Tibial nerve (tissue), 4 donors: ENCODE results near the gene MET. TPM values are rescaled to one million over a fixed set of nuclear protein-coding genes. Genes with fewer than 3 reads are reported as not detected.

Source experiments
- DNase-seq, 2 donors: peaks; one replicate each; pipeline ENCODE4 v3.0.0-alpha.2; 2019; ENCODE audit warnings: low spot score in 2 of 2
- H3K27ac ChIP-seq, 4 donors: fragments of 200-600 bp; sonication (generic) in 3 of 4; one replicate each; pipeline ENCODE4 v1.5.1; 2017 to 2019; ENCODE audit warnings: mild to moderate bottlenecking in 1 of 4
- H3K27me3 ChIP-seq, 2 donors: fragments of 200-600 bp; sonication (generic) in 1 of 2; one replicate each; pipeline versions ENCODE4 v1.5.1 to v1.6.0; 2017 to 2019
- H3K36me3 ChIP-seq, 3 donors: fragments of 200-600 bp; sonication (generic); one replicate each; pipeline ENCODE4 v1.5.1; 2018 to 2019
- H3K4me1 ChIP-seq, 4 donors: fragments of 200-600 bp; sonication (generic) in 3 of 4; one replicate each; pipeline ENCODE4 v1.5.1; 2017 to 2019
- H3K4me3 ChIP-seq, 4 donors: fragments of 200-600 bp; sonication (generic) in 3 of 4; one replicate each; pipeline ENCODE4 v1.5.1; 2017 to 2019; ENCODE audit warnings: mild to moderate bottlenecking in 1 of 4, moderate library complexity in 1 of 4
- H3K9me3 ChIP-seq, 4 donors: fragments of 200-600 bp; sonication (generic) in 3 of 4; one replicate each; pipeline ENCODE4 v1.5.1; 2017 to 2019
- EP300 ChIP-seq, 2 donors: sonication (generic); formaldehyde crosslinking; IDR thresholded peaks; one replicate each; pipeline ENCODE4 v1.6.1; 2017; ENCODE audit warnings: antibody characterized with exemption in 2 of 2, mild to moderate bottlenecking in 1 of 2
- POLR2A ChIP-seq, 2 donors: fragments of 450-650 bp; IDR thresholded peaks; one replicate each; pipeline ENCODE4 v1.6.1; 2017; ENCODE audit warnings: antibody characterized with exemption in 2 of 2, mild to moderate bottlenecking in 2 of 2, moderate library complexity in 2 of 2
- WGBS, 2 donors: methylation state at CpG; one replicate each; pipeline ENCODE4 v1.1.5; 2018; 5-methylcytosine and 5-hydroxymethylcytosine counted together
- total RNA-seq, 4 donors: library from RNA; depleted of rRNA; stranded (reverse); fragments of >200 nt; gene quantifications; one replicate each; pipeline ENCODE4 v1.1.0, GENCODE V29; 2016
- TF ChIP-seq, protein P1 (sequence below), 5 experiments: fragments of 200-600 bp in 3 of 5; fragments of 450-650 bp in 2 of 5; sonication (generic) in 3 of 5; IDR thresholded peaks; one replicate each; pipeline ENCODE4 v1.5.1; 2016 to 2019; ENCODE audit warnings: antibody characterized with exemption in 5 of 5, mild to moderate bottlenecking in 3 of 5, moderate library complexity in 2 of 5

MET gene
- total RNA-seq, 4 donors from 2014 or later: 22.6 to 49.8 (median 37.1) TPM

- WGBS, 2 donors: 45 to 46% methylated on average over 7 of the region's 7 CpGs
- DNase-seq: peak in 1 of 2 donors; percentile 50
- Histone ChIP-seq H3K4me1 (peaks cover 0 to 60% (median 17%) of the 10 kb centered on the region in 4 donors), H3K27ac (peak overlapping the region in 3 of 4 donors; percentile 47 to 76 (median 67)), H3K4me3 (no peak overlapping the region), H3K36me3 (no peaks in the 10 kb centered on the region), H3K27me3 (no peaks in the 10 kb centered on the region), H3K9me3 (no peaks in the 10 kb centered on the region)
- no peak for TF ChIP-seq POLR2A (IDR thresholded peaks at IDR 0.05)
- TF ChIP-seq EP300 (IDR thresholded peaks at IDR 0.05): peak in 1 of 2 donors; percentile 37
- TF ChIP-seq, protein P1, sequence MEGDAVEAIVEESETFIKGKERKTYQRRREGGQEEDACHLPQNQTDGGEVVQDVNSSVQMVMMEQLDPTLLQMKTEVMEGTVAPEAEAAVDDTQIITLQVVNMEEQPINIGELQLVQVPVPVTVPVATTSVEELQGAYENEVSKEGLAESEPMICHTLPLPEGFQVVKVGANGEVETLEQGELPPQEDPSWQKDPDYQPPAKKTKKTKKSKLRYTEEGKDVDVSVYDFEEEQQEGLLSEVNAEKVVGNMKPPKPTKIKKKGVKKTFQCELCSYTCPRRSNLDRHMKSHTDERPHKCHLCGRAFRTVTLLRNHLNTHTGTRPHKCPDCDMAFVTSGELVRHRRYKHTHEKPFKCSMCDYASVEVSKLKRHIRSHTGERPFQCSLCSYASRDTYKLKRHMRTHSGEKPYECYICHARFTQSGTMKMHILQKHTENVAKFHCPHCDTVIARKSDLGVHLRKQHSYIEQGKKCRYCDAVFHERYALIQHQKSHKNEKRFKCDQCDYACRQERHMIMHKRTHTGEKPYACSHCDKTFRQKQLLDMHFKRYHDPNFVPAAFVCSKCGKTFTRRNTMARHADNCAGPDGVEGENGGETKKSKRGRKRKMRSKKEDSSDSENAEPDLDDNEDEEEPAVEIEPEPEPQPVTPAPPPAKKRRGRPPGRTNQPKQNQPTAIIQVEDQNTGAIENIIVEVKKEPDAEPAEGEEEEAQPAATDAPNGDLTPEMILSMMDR (IDR thresholded peaks at IDR 0.05): no peak
These were observed 133.1 kb downstream of the MET start for GRCh38 chr7:116805100-116805544.

DNA sequence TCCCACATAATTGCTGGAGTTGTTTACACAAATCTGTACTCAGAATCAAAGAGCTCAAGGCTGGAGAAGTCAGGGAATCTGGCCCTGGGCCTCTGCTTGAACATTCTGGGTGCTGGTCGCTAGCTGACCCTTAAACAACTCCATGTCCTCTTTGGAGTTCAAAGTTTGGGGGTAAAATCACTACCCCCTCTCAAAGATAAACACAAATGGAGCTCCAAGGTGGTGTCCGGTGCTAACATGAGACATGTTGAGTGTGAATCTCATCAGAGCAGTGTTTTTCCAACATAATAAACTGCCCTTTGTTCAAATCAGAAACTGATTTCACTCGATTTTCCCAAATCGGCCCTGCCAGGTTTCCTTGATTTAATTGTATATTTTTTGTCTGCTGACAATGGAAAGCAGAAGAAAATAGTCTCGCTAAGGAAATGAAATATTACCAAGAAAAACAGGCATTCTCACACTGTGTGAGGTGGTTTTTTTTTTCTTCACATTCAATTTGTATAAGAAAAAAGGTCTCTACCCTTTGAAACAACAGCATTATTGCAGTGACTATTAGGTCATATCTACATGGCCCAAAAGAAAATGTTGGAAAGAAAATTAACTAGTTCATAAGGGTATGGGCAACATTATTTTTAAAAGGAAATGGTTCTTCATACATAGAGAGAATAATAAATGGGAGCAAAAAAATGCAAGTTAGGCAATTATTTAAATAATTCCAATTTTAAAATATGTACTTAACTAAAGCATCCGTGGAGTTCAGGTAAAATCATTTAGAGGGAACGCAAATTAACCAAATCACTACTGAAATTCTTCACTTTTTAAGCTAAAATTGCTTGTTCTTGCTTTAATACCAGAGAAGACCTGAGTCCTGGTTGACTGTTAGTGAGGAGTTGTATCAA lies 134.3 kb downstream of the MET start:
- WGBS, 2 donors: 45 to 48% methylated on average over 7 of the region's 7 CpGs
- H3K4me1 ChIP-seq: peaks cover 0 to 59% (median 17%) of the 10 kb centered on the region in 4 donors
- TF ChIP-seq POLR2A (IDR thresholded peaks at IDR 0.05): no peak
- TF ChIP-seq, protein P1 (IDR thresholded peaks at IDR 0.05): no peak
- no peak for TF ChIP-seq EP300 (IDR thresholded peaks at IDR 0.05)
- H3K36me3 ChIP-seq: no peaks in the 10 kb centered on the region
- no peaks in the 10 kb centered on the region for H3K27me3 ChIP-seq
- H3K4me3 ChIP-seq: no peak overlapping the region
- no peak for DNase-seq
- no peaks in the 10 kb centered on the region for H3K9me3 ChIP-seq
- peak overlapping the region; percentile 47 to 76 (median 64) for H3K27ac ChIP-seq

GRCh38 chr7:116807011-116807560 lies 135.1 kb downstream of the MET start:
- Histone ChIP-seq H3K36me3 (no peaks in the 10 kb centered on the region), H3K27ac (peak overlapping the region in 1 of 4 donors; percentile 67), H3K4me3 (no peak overlapping the region), H3K9me3 (no peaks in the 10 kb centered on the region), H3K4me1 (peaks cover 0 to 52% (median 17%) of the 10 kb centered on the region in 4 donors), H3K27me3 (no peaks in the 10 kb centered on the region)
- TF ChIP-seq POLR2A (IDR thresholded peaks at IDR 0.05) (no peak), EP300 (IDR thresholded peaks at IDR 0.05) (no peak)
- TF ChIP-seq, protein P1 (IDR thresholded peaks at IDR 0.05): no peak
- WGBS, 2 donors: 90 to 93% methylated on average over 3 of the region's 3 CpGs
- DNase-seq: no peak

GRCh38 chr7:116809636-116810266 lies 137.8 kb downstream of the MET start:
- H3K27me3 ChIP-seq: no peaks in the 10 kb centered on the region
- 95 to 97% methylated on average over 1 of the region's 1 CpG for WGBS, 2 donors
- H3K4me1 ChIP-seq: peaks cover 0 to 26% (median 13%) of the 10 kb centered on the region in 4 donors
- H3K36me3 ChIP-seq: no peaks in the 10 kb centered on the region
- peak in 1 of 2 donors; percentile 69 for DNase-seq
- TF ChIP-seq, protein P1 (IDR thresholded peaks at IDR 0.05): peak; percentile 42 to 81 (median 57)
- peak in 1 of 2 donors; percentile 17 for TF ChIP-seq EP300 (IDR thresholded peaks at IDR 0.05)
- no peak for TF ChIP-seq POLR2A (IDR thresholded peaks at IDR 0.05)
- no peak overlapping the region for H3K27ac ChIP-seq
- no peaks in the 10 kb centered on the region for H3K9me3 ChIP-seq
- no peak overlapping the region for H3K4me3 ChIP-seq
